Liver (tissue), 9 donors: ENCODE data around the gene MTMR11. TPM values are rescaled to one million over a fixed set of nuclear protein-coding genes. Genes with fewer than 3 reads are reported as not detected.
A peak's percentile ranks its signal among the peaks of the same experiment; 100 is the strongest.

Source experiments
- DNase-seq: peaks from one replicate; pipeline ENCODE4 v3.0.0-alpha.2; 2017; ENCODE audit warnings: low spot score
- H3K27ac ChIP-seq, 2 donors: one replicate each; pipeline ENCODE4 v1.7.0; 2013; ENCODE audit warnings: inconsistent platforms in 2 of 2, low read length in 2 of 2, control low read depth in 1 of 2, low read depth in 1 of 2, mild to moderate bottlenecking in 1 of 2
- H3K27me3 ChIP-seq, 4 donors: one replicate each; pipeline versions ENCODE4 v1.6.1 to v1.7.0; 2013; ENCODE audit warnings: low read length in 3 of 4, inconsistent platforms in 1 of 4, mild to moderate bottlenecking in 1 of 4, moderate library complexity in 1 of 4; ENCODE audit not compliant: control insufficient read depth in 4 of 4, insufficient read depth in 4 of 4
- H3K36me3 ChIP-seq, 4 donors: one replicate each; pipeline versions ENCODE4 v1.6.1 to v1.7.0; 2013; ENCODE audit warnings: low read length in 3 of 4, mild to moderate bottlenecking in 3 of 4, low read depth in 1 of 4, moderate library complexity in 1 of 4; ENCODE audit not compliant: control insufficient read depth in 4 of 4, insufficient read depth in 3 of 4
- H3K4me1 ChIP-seq, 4 donors: one replicate each; pipeline versions ENCODE4 v1.6.1 to v1.7.0; 2013; ENCODE audit warnings: low read length in 3 of 4, mild to moderate bottlenecking in 3 of 4, moderate library complexity in 1 of 4; ENCODE audit not compliant: control insufficient read depth in 4 of 4, insufficient read depth in 4 of 4
- H3K4me3 ChIP-seq, 3 donors: one replicate each; pipeline versions ENCODE4 v1.6.1 to v1.7.0; 2013; ENCODE audit warnings: low read length in 3 of 3, control low read depth in 1 of 3, low read depth in 1 of 3, mild to moderate bottlenecking in 1 of 3
- H3K9ac ChIP-seq, 2 donors: one replicate each; pipeline ENCODE4 v1.7.0; 2013; ENCODE audit warnings: low read length in 2 of 2, mild to moderate bottlenecking in 2 of 2, moderate library complexity in 2 of 2, control low read depth in 1 of 2, low read depth in 1 of 2
- H3K9me3 ChIP-seq, 4 donors: one replicate each; pipeline versions ENCODE4 v1.6.1 to v1.7.0; 2013; ENCODE audit warnings: low read length in 3 of 4; ENCODE audit not compliant: control insufficient read depth in 4 of 4
- ATF3 ChIP-seq: IDR thresholded peaks from 2 replicates; pipeline ENCODE4 v1.6.1; 2016; ENCODE audit warnings: antibody characterized with exemption
- CTCF ChIP-seq: fragments of 150-350 bp; IDR thresholded peaks from 2 replicates; pipeline ENCODE4 v1.5.1; 2017; ENCODE audit warnings: improper control_type of control experiment, low read depth, low read length; ENCODE audit not compliant: missing input control
- EGR1 ChIP-seq, 2 donors: IDR thresholded peaks; 2 replicates each; pipeline ENCODE4 v1.6.1; 2016 to 2018; ENCODE audit warnings: antibody characterized with exemption in 2 of 2, low read depth in 2 of 2
- FOXA1 ChIP-seq: IDR thresholded peaks from 2 replicates; pipeline ENCODE4 v1.6.1; 2016; ENCODE audit warnings: antibody characterized with exemption
- FOXA2 ChIP-seq: IDR thresholded peaks from 2 replicates; pipeline ENCODE4 v1.6.1; 2016; ENCODE audit warnings: antibody characterized with exemption
- GABPA ChIP-seq, 2 donors: IDR thresholded peaks in 1 of 2; conservative IDR thresholded peaks in 1 of 2; 2 replicates each; pipeline ENCODE4 v1.6.1; 2016; ENCODE audit warnings: antibody characterized with exemption in 2 of 2, mild to moderate bottlenecking in 1 of 2, moderate library complexity in 1 of 2
- HNF4A ChIP-seq, 2 donors: conservative IDR thresholded peaks; 2 replicates each; pipeline ENCODE4 v1.6.1; 2016; ENCODE audit warnings: antibody characterized with exemption in 2 of 2, mild to moderate bottlenecking in 2 of 2
- HNF4G ChIP-seq: IDR thresholded peaks from 2 replicates; pipeline ENCODE4 v1.6.1; 2016; ENCODE audit warnings: antibody characterized with exemption
- JUND ChIP-seq, 2 donors: IDR thresholded peaks; 2 replicates each; pipeline ENCODE4 v1.6.1; 2016; ENCODE audit warnings: antibody characterized with exemption in 2 of 2
- MAX ChIP-seq: IDR thresholded peaks from 2 replicates; pipeline ENCODE4 v1.6.1; 2016; ENCODE audit warnings: antibody characterized with exemption
- NR2F2 ChIP-seq: IDR thresholded peaks from 2 replicates; pipeline ENCODE4 v1.6.1; 2016; ENCODE audit warnings: antibody characterized with exemption
- RAD21 ChIP-seq, 2 donors: IDR thresholded peaks; 2 replicates each; pipeline ENCODE4 v1.6.1; 2016; ENCODE audit warnings: antibody characterized with exemption in 2 of 2, mild to moderate bottlenecking in 2 of 2
- REST ChIP-seq: IDR thresholded peaks from 2 replicates; pipeline ENCODE4 v1.6.1; 2016; ENCODE audit warnings: antibody characterized with exemption, mild to moderate bottlenecking
- RXRA ChIP-seq, 2 donors: IDR thresholded peaks; 2 replicates each; pipeline ENCODE4 v1.6.1; 2017 to 2018; ENCODE audit warnings: antibody characterized with exemption in 2 of 2, mild to moderate bottlenecking in 1 of 2
- SP1 ChIP-seq: IDR thresholded peaks from 2 replicates; pipeline ENCODE4 v1.6.1; 2018; ENCODE audit warnings: antibody characterized with exemption, mild to moderate bottlenecking
- TAF1 ChIP-seq: conservative IDR thresholded peaks from 2 replicates; pipeline ENCODE4 v1.6.1; 2016; ENCODE audit warnings: antibody characterized with exemption, mild to moderate bottlenecking
- YY1 ChIP-seq: IDR thresholded peaks from 2 replicates; pipeline ENCODE4 v1.6.1; 2016; ENCODE audit warnings: antibody characterized with exemption, mild to moderate bottlenecking
- ZBTB33 ChIP-seq: IDR thresholded peaks from 2 replicates; pipeline ENCODE4 v1.6.1; 2016; ENCODE audit warnings: antibody characterized with exemption
- WGBS: extraction: QIAGEN DNeasy Blood & Tissue Kit; methylation state at CpG from one replicate; pipeline ENCODE4 v1.1.7; 2013; 5-methylcytosine and 5-hydroxymethylcytosine counted together
- polyA plus RNA-seq, 2 donors: library from polyadenylated mRNA; stranded (reverse) in 1 of 2; unstranded in 1 of 2; fragments of 200-250 nt in 1 of 2; fragments of >200 nt in 1 of 2; fragmentation: Nextera tagmentation in 1 of 2; extraction: Ambion mirVana in 1 of 2; gene quantifications; one replicate each; pipeline versions ENCODE4 v1.2.1 to v1.2.3, GENCODE V29; 2013 to 2015
- total RNA-seq, 2 donors: library from RNA; depleted of rRNA; stranded (reverse); fragments of >200 nt; gene quantifications; one replicate each; pipeline ENCODE4 v1.2.3, GENCODE V29; 2014
- donor health status: healthy.
- donor health status: healthy.
- donor health status: healthy.
- donor health status: healthy.
- donor health status: healthy.

MTMR11 gene
- total and polyA plus RNA-seq, 4 donors = 1.5 to 2.1 (median 1.8) TPM

- 88% methylated on average over 10 of the region's 10 CpGs for WGBS
- no peak overlapping the region for H3K9ac ChIP-seq
- H3K4me3 ChIP-seq = no peak overlapping the region
- TF ChIP-seq EGR1 (IDR thresholded peaks at IDR 0.05; ENCODE audit: low read depth in 2 of 2) (no peak), JUND (IDR thresholded peaks at IDR 0.05) (no peak), YY1 (no peak), RAD21 (IDR thresholded peaks at IDR 0.05) (no peak), HNF4A (conservative IDR thresholded peaks at IDR 0.05) (no peak), RXRA (IDR thresholded peaks at IDR 0.05) (no peak), REST (no peak), HNF4G (no peak), ZBTB33 (no peak), NR2F2 (no peak), CTCF (no peak), SP1 (no peak), TAF1 (no peak), FOXA1 (no peak), FOXA2 (no peak), GABPA (IDR thresholded peaks at IDR 0.05 in 1 of 2, conservative IDR thresholded peaks at IDR 0.05 in 1 of 2) (no peak), MAX (no peak), ATF3 (no peak)
- no peak overlapping the region for H3K27ac ChIP-seq
- peaks cover 6 to 44% (median 30%) of the 10 kb centered on the region in 4 donors for H3K36me3 ChIP-seq
- peaks cover 5 to 21% (median 15%) of the 10 kb centered on the region in 4 donors for H3K4me1 ChIP-seq
- no peaks in the 10 kb centered on the region for H3K27me3 ChIP-seq
- peak; percentile 56 for DNase-seq
- H3K9me3 ChIP-seq = no peaks in the 10 kb centered on the region
Observed at GRCh38 chr1:149923626-149924025, 13.1 kb downstream of the MTMR11 start.
